ENCODE results near the gene RRP15.

Gene RRP15

GRCh38 chr1:218364028-218364710 lies 79.1 kb downstream of the RRP15 start:
- no peak for DNase-seq

- no peak for DNase-seq
Measured at GRCh38 chr1:218365226-218365999, 80.3 kb downstream of the RRP15 start.

GRCh38 chr1:218366322-218367052 lies 81.4 kb downstream of the RRP15 start:
- DNase-seq: no peak

GRCh38 chr1:218367118-218367517 lies 82.0 kb downstream of the RRP15 start:
- DNase-seq: no peak

GRCh38 chr1:218368686-218369085 lies 83.6 kb downstream of the RRP15 start:
- DNase-seq: no peak

GRCh38 chr1:218369688-218370511 lies 84.8 kb downstream of the RRP15 start:
- no peak for DNase-seq

- no peak for DNase-seq
Measured at GRCh38 chr1:218371927-218372672, 87.0 kb downstream of the RRP15 start.

- no peak for DNase-seq
Measured at GRCh38 chr1:218374401-218375353, 89.6 kb downstream of the RRP15 start.

GRCh38 chr1:218376722-218377121 lies 91.6 kb downstream of the RRP15 start:
- DNase-seq: no peak

- DNase-seq: peak; percentile 67
Measured at GRCh38 chr1:218377143-218377660, 92.1 kb downstream of the RRP15 start.

- DNase-seq: no peak
Measured at GRCh38 chr1:218380125-218380977, 95.3 kb downstream of the RRP15 start.

GRCh38 chr1:218382261-218382660 lies 97.2 kb downstream of the RRP15 start:
- DNase-seq: no peak

- DNase-seq: no peak
Measured at GRCh38 chr1:218383051-218383450, 98.0 kb downstream of the RRP15 start.

- no peak for DNase-seq
Measured at GRCh38 chr1:218383681-218384080, 98.6 kb downstream of the RRP15 start.

GRCh38 chr1:218384581-218384993 lies 99.5 kb downstream of the RRP15 start:
- DNase-seq: no peak

Measured in activated naive CD4-positive, alpha-beta T cell treated with anti-CD3 and anti-CD28 coated beads, Interleukin-2, amount 50 U/mL, for 16 hours (primary cell).